Natural killer cell treated with Interleukin-12 subunit alpha and Interleukin-12 subunit beta and Interleukin-15 and Interleukin-18, amount 100 ng/mL, for 72 hours (primary cell): ENCODE data around the gene FAM13C. TPM values are rescaled to one million over a fixed set of nuclear protein-coding genes. Genes with fewer than 3 reads are reported as not detected.
"Not testable (repeated sequence)": the region's sequence is repeated elsewhere in the genome, so short reads cannot be mapped to it uniquely, and the experiment has no call there.

Source experiments
- ATAC-seq, 2 donors: fragments of 150-1000 bp; cut with Tn5 transposase in 1 of 2; sonication (Bioruptor Pico), chemical (Tn5 transposase) in 1 of 2; 2 replicates each; pipeline ENCODE4 v1.10.0; 2021
- DNase-seq: peaks from one replicate; pipeline ENCODE4 v3.0.0; 2022; ENCODE audit warnings: low spot score
- H3K27ac Mint-ChIP-seq, 2 donors: 1 replicate in 1 of 2; 2 replicates in 1 of 2; pipeline ENCODE4 v1.8.0; 2022; ENCODE audit warnings: mixed read lengths in 2 of 2, mild to moderate bottlenecking in 1 of 2, moderate library complexity in 1 of 2
- H3K27me3 Mint-ChIP-seq, 2 donors: 1 replicate in 1 of 2; 2 replicates in 1 of 2; pipeline ENCODE4 v1.8.0; 2022; ENCODE audit warnings: mixed read lengths in 2 of 2
- H3K36me3 Mint-ChIP-seq: one replicate; pipeline ENCODE4 v1.8.0; 2022; ENCODE audit warnings: mixed read lengths
- H3K4me1 Mint-ChIP-seq, 2 donors: 1 replicate in 1 of 2; 2 replicates in 1 of 2; pipeline ENCODE4 v1.8.0; 2022; ENCODE audit warnings: low read depth in 2 of 2, mixed read lengths in 2 of 2, mild to moderate bottlenecking in 1 of 2
- H3K4me3 Mint-ChIP-seq: one replicate; pipeline ENCODE4 v1.8.0; 2022; ENCODE audit warnings: mixed read lengths
- H3K9me3 Mint-ChIP-seq: 2 replicates; pipeline ENCODE4 v1.8.0; 2022; ENCODE audit warnings: mixed read lengths
- total RNA-seq, 2 donors: library from RNA; stranded (reverse); gene quantifications; one replicate each; pipeline ENCODE4 v1.2.3, GENCODE V29; 2022

Gene FAM13C
- total RNA-seq, 2 donors from 2014 or later: not detected

DNA sequence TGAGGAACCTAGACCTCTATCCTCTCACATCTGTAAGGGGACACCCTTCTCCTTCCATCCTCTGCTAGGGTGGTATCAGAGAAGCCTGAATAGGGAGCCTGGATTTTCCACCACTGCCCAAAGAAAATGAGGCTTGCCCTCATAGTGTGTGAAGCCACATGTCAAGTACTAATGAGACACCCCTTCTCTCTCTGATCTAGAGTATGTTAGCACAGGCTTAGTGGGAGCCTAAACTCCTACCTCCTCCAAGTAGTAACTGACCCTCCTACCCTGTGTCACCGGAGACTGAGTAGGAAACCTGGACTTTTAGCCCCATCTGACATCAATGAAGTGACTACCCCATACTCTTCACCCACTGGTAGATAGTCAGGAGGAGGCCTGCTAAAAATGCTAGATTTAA is 120.3 kb downstream of the FAM13C start:
- H3K9me3 Mint-ChIP-seq: no peaks in the 10 kb centered on the region
- H3K4me1 Mint-ChIP-seq: no peaks in the 10 kb centered on the region
- H3K27me3 Mint-ChIP-seq: no peaks in the 10 kb centered on the region
- DNase-seq (no peak), ATAC-seq (no peak)
- H3K27ac Mint-ChIP-seq: no peak overlapping the region
- no peaks in the 10 kb centered on the region for H3K36me3 Mint-ChIP-seq
- H3K4me3 Mint-ChIP-seq: no peak overlapping the region

GRCh38 chr10:59240582-59241183 is 121.7 kb downstream of the FAM13C start:
- no peaks in the 10 kb centered on the region for H3K36me3 Mint-ChIP-seq
- H3K9me3 Mint-ChIP-seq: no peaks in the 10 kb centered on the region
- no peak for DNase-seq
- H3K27ac Mint-ChIP-seq: no peak overlapping the region
- no peaks in the 10 kb centered on the region for H3K27me3 Mint-ChIP-seq
- ATAC-seq: no peak
- H3K4me3 Mint-ChIP-seq: no peak overlapping the region
- H3K4me1 Mint-ChIP-seq: no peaks in the 10 kb centered on the region

DNA sequence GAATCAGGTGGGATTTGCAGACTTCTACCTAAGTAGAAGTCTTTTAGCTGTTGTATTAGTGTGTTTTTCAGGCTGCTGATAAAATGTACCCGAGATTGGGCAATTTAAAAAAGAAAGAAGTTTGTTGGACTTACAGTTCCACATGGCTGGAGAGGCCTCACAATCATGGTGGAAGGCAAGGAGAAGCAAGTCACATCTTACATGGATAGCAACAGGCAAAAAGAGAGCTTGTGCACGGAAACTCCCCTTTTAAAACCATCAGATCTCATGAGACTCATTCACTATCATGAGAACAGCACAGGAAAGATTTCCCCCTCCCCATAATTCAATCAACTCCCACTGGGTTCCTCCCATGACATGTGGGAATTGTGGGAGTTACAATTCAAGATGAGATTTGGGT is 123.2 kb downstream of the FAM13C start:
- H3K27me3 Mint-ChIP-seq, ATAC-seq, H3K9me3 Mint-ChIP-seq, H3K27ac Mint-ChIP-seq, H3K4me1 Mint-ChIP-seq, H3K4me3 Mint-ChIP-seq, H3K36me3 Mint-ChIP-seq, DNase-seq: not testable (repeated sequence)

DNA sequence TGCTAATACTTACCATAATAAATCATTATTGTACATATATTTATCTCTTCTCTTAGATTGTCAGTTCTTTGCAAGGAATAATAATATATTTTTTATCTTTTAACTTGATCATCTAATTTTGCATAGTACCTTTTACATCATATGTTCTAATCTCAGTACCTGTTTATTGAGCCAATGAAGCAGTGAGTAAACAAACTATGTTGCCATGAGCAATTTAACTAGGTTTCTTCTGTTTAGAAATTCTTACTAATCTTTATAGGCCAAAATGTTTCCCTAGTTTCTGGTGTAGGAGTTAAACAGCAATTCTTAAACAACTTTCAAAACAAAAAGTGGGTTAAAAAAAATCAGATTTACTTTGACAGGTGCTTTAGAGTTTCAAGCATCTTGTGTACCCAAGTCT is 124.6 kb downstream of the FAM13C start:
- no peak overlapping the region for H3K4me3 Mint-ChIP-seq
- DNase-seq (no peak), ATAC-seq (no peak)
- H3K27me3 Mint-ChIP-seq: no peaks in the 10 kb centered on the region
- no peaks in the 10 kb centered on the region for H3K4me1 Mint-ChIP-seq
- no peak overlapping the region for H3K27ac Mint-ChIP-seq
- H3K36me3 Mint-ChIP-seq: no peaks in the 10 kb centered on the region
- H3K9me3 Mint-ChIP-seq: no peaks in the 10 kb centered on the region

- H3K9me3 Mint-ChIP-seq: no peaks in the 10 kb centered on the region
- DNase-seq (no peak), ATAC-seq (no peak)
- H3K4me3 Mint-ChIP-seq: no peak overlapping the region
- H3K27ac Mint-ChIP-seq: no peak overlapping the region
- no peaks in the 10 kb centered on the region for H3K36me3 Mint-ChIP-seq
- H3K27me3 Mint-ChIP-seq: no peaks in the 10 kb centered on the region
- no peaks in the 10 kb centered on the region for H3K4me1 Mint-ChIP-seq
Measured at GRCh38 chr10:59236064-59236697, 126.2 kb downstream of the FAM13C start.

DNA sequence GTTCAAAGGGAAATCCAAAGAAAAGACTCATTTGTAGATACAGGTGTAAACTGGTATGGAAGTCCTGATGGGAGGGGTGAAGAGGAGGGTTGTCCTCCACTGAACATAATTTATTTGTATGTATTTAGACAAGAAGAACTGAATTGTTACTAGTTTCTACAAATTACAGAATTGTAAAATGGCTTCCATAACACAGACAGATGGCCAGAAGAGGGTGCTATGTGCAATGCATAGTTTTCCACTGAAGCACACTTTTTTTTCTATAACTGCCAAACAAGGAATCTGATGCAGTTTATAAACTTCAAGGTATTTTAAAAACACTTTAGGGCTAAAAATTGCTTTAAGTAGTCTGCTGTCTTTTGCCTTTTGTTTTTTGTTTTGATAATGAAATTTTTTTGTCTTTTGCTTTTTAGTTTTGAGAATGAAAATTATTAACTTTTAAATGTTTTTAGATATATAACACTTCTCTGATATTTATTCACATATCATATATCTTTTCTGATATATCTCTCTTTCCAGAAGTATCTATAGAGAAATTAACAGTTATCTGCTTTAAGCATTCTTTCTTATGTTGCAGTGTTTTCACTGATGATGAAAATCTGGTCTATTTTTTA is 127.4 kb downstream of the FAM13C start:
- DNase-seq (no peak), ATAC-seq (no peak)
- no peak overlapping the region for H3K27ac Mint-ChIP-seq
- H3K36me3 Mint-ChIP-seq: no peaks in the 10 kb centered on the region
- H3K4me3 Mint-ChIP-seq: no peak overlapping the region
- no peaks in the 10 kb centered on the region for H3K27me3 Mint-ChIP-seq
- H3K4me1 Mint-ChIP-seq: no peaks in the 10 kb centered on the region
- no peaks in the 10 kb centered on the region for H3K9me3 Mint-ChIP-seq

- DNase-seq (no peak), ATAC-seq (no peak)
- no peak overlapping the region for H3K4me3 Mint-ChIP-seq
- H3K27me3 Mint-ChIP-seq: no peaks in the 10 kb centered on the region
- no peaks in the 10 kb centered on the region for H3K9me3 Mint-ChIP-seq
- H3K36me3 Mint-ChIP-seq: no peaks in the 10 kb centered on the region
- no peak overlapping the region for H3K27ac Mint-ChIP-seq
- no peaks in the 10 kb centered on the region for H3K4me1 Mint-ChIP-seq
Measured at GRCh38 chr10:59234194-59234593, 128.2 kb downstream of the FAM13C start.

- Mint-ChIP-seq H3K9me3 (no peaks in the 10 kb centered on the region), H3K4me3 (no peak overlapping the region), H3K36me3 (no peaks in the 10 kb centered on the region), H3K4me1 (no peaks in the 10 kb centered on the region), H3K27ac (no peak overlapping the region), H3K27me3 (no peaks in the 10 kb centered on the region)
- DNase-seq (no peak), ATAC-seq (no peak)
Measured at GRCh38 chr10:59229441-59229840, 132.9 kb downstream of the FAM13C start.

GRCh38 chr10:59227136-59227673 is 135.1 kb downstream of the FAM13C start:
- Mint-ChIP-seq H3K27ac (no peak overlapping the region), H3K36me3 (no peaks in the 10 kb centered on the region), H3K4me3 (no peak overlapping the region), H3K4me1 (no peaks in the 10 kb centered on the region), H3K9me3 (no peaks in the 10 kb centered on the region), H3K27me3 (no peaks in the 10 kb centered on the region)
- no peak for ATAC-seq
- DNase-seq: no peak

DNA sequence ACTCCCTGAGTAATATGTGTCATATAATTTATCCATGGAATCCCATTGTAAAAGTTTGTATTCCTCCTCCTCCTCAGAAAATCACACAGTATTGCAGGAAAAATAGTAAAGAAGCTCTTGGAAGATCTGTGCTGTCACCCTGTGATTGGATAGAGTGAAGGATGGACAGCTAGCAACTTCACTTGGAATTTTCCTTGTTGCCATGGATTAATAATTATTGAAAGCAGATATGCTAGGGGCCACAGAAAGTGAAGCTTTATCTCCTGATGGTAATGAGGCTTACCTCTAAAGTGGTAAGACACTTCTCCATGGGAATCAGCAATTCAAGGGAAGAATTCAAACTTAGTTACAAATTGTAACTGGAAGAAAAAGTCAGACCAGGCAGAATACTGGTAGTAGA is 137.1 kb downstream of the FAM13C start:
- Mint-ChIP-seq H3K4me3 (no peak overlapping the region), H3K4me1 (no peaks in the 10 kb centered on the region), H3K27ac (no peak overlapping the region), H3K27me3 (no peaks in the 10 kb centered on the region), H3K36me3 (no peaks in the 10 kb centered on the region), H3K9me3 (no peaks in the 10 kb centered on the region)
- ATAC-seq (no peak), DNase-seq (no peak)

DNA sequence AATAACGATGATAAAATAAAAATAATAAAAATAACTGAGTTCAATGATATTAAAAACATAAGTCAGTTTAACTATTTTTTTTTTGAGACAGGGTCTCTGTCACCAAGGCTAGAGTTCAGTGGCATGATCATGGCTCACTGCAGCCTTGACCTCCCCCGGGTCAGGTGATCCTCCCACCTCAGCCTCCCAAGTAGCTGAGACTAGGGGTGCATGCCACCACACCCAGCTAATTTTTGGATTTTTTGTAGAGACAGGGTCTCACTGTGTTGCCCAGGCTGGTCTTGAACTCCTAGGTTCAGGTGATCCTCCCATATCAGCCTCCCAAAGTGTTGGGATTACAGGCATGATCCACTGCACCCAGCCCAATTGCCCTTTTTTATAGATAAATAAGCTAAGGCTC is 138.8 kb downstream of the FAM13C start:
- ATAC-seq, H3K27ac Mint-ChIP-seq, H3K27me3 Mint-ChIP-seq, H3K36me3 Mint-ChIP-seq, DNase-seq, H3K9me3 Mint-ChIP-seq, H3K4me1 Mint-ChIP-seq, H3K4me3 Mint-ChIP-seq: not testable (repeated sequence)

- Mint-ChIP-seq H3K9me3 (no peaks in the 10 kb centered on the region), H3K27ac (no peak overlapping the region), H3K4me1 (no peaks in the 10 kb centered on the region), H3K4me3 (no peak overlapping the region), H3K36me3 (no peaks in the 10 kb centered on the region), H3K27me3 (no peaks in the 10 kb centered on the region)
- no peak for DNase-seq
- no peak for ATAC-seq
Measured at GRCh38 chr10:59222788-59223187, 139.6 kb downstream of the FAM13C start.

DNA sequence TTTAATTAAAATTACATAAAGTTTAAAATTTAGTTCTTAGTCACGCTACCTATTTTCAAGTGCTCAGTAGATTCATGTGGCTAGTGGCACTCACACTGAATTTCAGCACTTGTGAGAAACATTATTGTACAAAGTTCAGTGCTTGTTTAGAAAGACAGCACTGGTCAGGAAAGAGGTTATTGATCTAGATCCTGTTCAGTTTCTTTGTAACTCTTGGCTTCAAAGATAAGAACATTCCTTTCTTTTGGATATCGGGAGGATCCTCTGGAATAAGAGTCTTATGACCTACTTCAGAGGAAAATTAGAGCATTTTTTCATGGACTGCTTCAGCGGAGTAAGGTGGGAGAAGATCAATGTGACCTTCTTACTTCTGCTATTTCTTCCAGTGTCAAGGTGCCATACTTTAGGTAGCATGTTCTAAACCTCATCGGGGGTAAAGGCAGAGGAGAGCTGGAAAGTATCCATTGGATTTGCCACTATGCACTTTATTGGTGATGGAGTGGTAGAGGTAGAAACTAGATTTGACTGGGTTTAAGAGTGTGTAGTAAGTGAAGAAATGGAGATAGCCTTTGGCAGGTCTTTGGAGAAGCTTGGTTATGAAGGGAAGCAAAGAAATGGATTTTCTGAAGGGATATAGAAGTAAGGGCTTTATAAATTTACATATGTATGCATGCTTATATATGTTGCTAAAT is 146.0 kb downstream of the FAM13C start:
- H3K9me3 Mint-ChIP-seq: no peaks in the 10 kb centered on the region
- no peaks in the 10 kb centered on the region for H3K36me3 Mint-ChIP-seq
- no peaks in the 10 kb centered on the region for H3K27me3 Mint-ChIP-seq
- no peak overlapping the region for H3K27ac Mint-ChIP-seq
- DNase-seq (no peak), ATAC-seq (no peak)
- H3K4me3 Mint-ChIP-seq: no peak overlapping the region
- no peaks in the 10 kb centered on the region for H3K4me1 Mint-ChIP-seq

GRCh38 chr10:59214160-59214559 is 148.2 kb downstream of the FAM13C start:
- Mint-ChIP-seq H3K36me3 (no peaks in the 10 kb centered on the region), H3K27ac (no peak overlapping the region), H3K4me3 (no peak overlapping the region), H3K9me3 (no peaks in the 10 kb centered on the region), H3K4me1 (no peaks in the 10 kb centered on the region), H3K27me3 (no peaks in the 10 kb centered on the region)
- DNase-seq (no peak), ATAC-seq (no peak)
